Measurements from ENCODE around the gene LDLRAP1.

Gene LDLRAP1

GRCh38 chr1:25554886-25555752, 11.7 kb downstream of the LDLRAP1 start:
- peaks cover 9% of the 10 kb centered on the region for H3K4me1 ChIP-seq (ENCODE audit: control insufficient read depth, low read length)
- no peak for TF ChIP-seq CTCF (IDR thresholded peaks at IDR 0.05; ENCODE audit: low read depth, low read length, poor library complexity, severe bottlenecking)
- no peak for TF ChIP-seq EZH2phosphoT487 (IDR thresholded peaks at IDR 0.05; ENCODE audit: borderline replicate concordance, low read length)
- no peak overlapping the region for H3K4me3 ChIP-seq (ENCODE audit: low read length)
- H3K36me3 ChIP-seq (ENCODE audit: control insufficient read depth, low read length): no peaks in the 10 kb centered on the region
- H3K27ac ChIP-seq (ENCODE audit: low read depth, low read length): no peak overlapping the region
- H4K20me1 ChIP-seq (ENCODE audit: control insufficient read depth, insufficient read depth, low read depth, low read length): no peaks in the 10 kb centered on the region
- no peaks in the 10 kb centered on the region for H3K79me2 ChIP-seq (ENCODE audit: control insufficient read depth, low read length)
- H3F3A ChIP-seq (ENCODE audit: control insufficient read depth, insufficient read depth): no peaks in the 10 kb centered on the region
- H3K9me3 ChIP-seq (ENCODE audit: control insufficient read depth, insufficient read depth, low read length): no peaks in the 10 kb centered on the region
- no peak overlapping the region for H3K4me2 ChIP-seq (ENCODE audit: low read length)
- H3K9me2 ChIP-seq (replicated peaks; ENCODE audit: control insufficient read depth, low read length): no peaks in the 10 kb centered on the region
- no peaks in the 10 kb centered on the region for H3K27me3 ChIP-seq (ENCODE audit: control insufficient read depth, low read length)

- H3K4me2 ChIP-seq (ENCODE audit: low read length): no peak overlapping the region
- no peaks in the 10 kb centered on the region for H3K79me2 ChIP-seq (ENCODE audit: control insufficient read depth, low read length)
- H3K9me3 ChIP-seq (ENCODE audit: control insufficient read depth, insufficient read depth, low read length): no peaks in the 10 kb centered on the region
- no peaks in the 10 kb centered on the region for H3K27me3 ChIP-seq (ENCODE audit: control insufficient read depth, low read length)
- no peaks in the 10 kb centered on the region for H3K36me3 ChIP-seq (ENCODE audit: control insufficient read depth, low read length)
- H3K4me3 ChIP-seq (ENCODE audit: low read length): no peak overlapping the region
- TF ChIP-seq CTCF (IDR thresholded peaks at IDR 0.05; ENCODE audit: low read depth, low read length, poor library complexity, severe bottlenecking): no peak
- no peak for TF ChIP-seq EZH2phosphoT487 (IDR thresholded peaks at IDR 0.05; ENCODE audit: borderline replicate concordance, low read length)
- peaks cover 13% of the 10 kb centered on the region for H3K4me1 ChIP-seq (ENCODE audit: control insufficient read depth, low read length)
- no peaks in the 10 kb centered on the region for H4K20me1 ChIP-seq (ENCODE audit: control insufficient read depth, insufficient read depth, low read depth, low read length)
- no peaks in the 10 kb centered on the region for H3K9me2 ChIP-seq (replicated peaks; ENCODE audit: control insufficient read depth, low read length)
- no peak overlapping the region for H3K27ac ChIP-seq (ENCODE audit: low read depth, low read length)
- H3F3A ChIP-seq (ENCODE audit: control insufficient read depth, insufficient read depth): no peaks in the 10 kb centered on the region
Measured at GRCh38 chr1:25555753-25556092, 12.3 kb downstream of the LDLRAP1 start.

- H3F3A ChIP-seq (ENCODE audit: control insufficient read depth, insufficient read depth): no peaks in the 10 kb centered on the region
- no peaks in the 10 kb centered on the region for H4K20me1 ChIP-seq (ENCODE audit: control insufficient read depth, insufficient read depth, low read depth, low read length)
- H3K9me2 ChIP-seq (replicated peaks; ENCODE audit: control insufficient read depth, low read length): no peaks in the 10 kb centered on the region
- H3K27me3 ChIP-seq (ENCODE audit: control insufficient read depth, low read length): no peaks in the 10 kb centered on the region
- no peaks in the 10 kb centered on the region for H3K79me2 ChIP-seq (ENCODE audit: control insufficient read depth, low read length)
- no peak overlapping the region for H3K4me3 ChIP-seq (ENCODE audit: low read length)
- H3K36me3 ChIP-seq (ENCODE audit: control insufficient read depth, low read length): no peaks in the 10 kb centered on the region
- no peaks in the 10 kb centered on the region for H3K9me3 ChIP-seq (ENCODE audit: control insufficient read depth, insufficient read depth, low read length)
- H3K4me1 ChIP-seq (ENCODE audit: control insufficient read depth, low read length): peaks cover 18% of the 10 kb centered on the region
- no peak overlapping the region for H3K27ac ChIP-seq (ENCODE audit: low read depth, low read length)
- no peak overlapping the region for H3K4me2 ChIP-seq (ENCODE audit: low read length)
- no peak for TF ChIP-seq EZH2phosphoT487 (IDR thresholded peaks at IDR 0.05; ENCODE audit: borderline replicate concordance, low read length)
- TF ChIP-seq CTCF (IDR thresholded peaks at IDR 0.05; ENCODE audit: low read depth, low read length, poor library complexity, severe bottlenecking): no peak
Measured at GRCh38 chr1:25556132-25556670, 12.8 kb downstream of the LDLRAP1 start.

All from DOHH2 (cell line).